ENCODE results near the gene YEATS2. TPM values are rescaled to one million over a fixed set of nuclear protein-coding genes. Genes with fewer than 3 reads are reported as not detected.
A peak's percentile ranks its signal among the peaks of the same experiment; 100 is the strongest.

YEATS2 gene
- total RNA-seq, 1 experiment from 2014 or later = 34.5 TPM

DNA sequence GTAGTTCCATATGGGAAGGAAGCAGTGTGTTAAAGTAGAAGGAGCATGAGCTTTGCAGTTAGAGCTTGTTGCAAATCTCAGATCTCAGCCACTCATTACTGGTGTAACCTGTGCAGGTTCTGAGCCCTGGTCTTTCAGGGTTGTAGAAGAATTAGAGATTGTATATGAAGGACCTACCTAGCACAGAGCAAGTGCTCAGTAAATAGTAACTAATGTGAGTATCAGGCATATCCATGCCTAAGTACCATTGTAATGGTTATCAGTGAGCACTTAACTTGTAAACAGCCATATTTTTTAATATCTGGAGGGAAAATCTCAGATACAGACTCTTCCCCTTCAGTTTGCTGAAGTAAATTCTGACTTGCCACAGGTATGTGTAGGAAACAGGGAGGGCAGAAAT is 68.5 kb downstream of the YEATS2 start:
- H3K4me3 Mint-ChIP-seq (ENCODE audit: unreplicated experiment) = no peak overlapping the region
- H3K27me3 Mint-ChIP-seq (ENCODE audit: insufficient read depth, unreplicated experiment) = no peaks in the 10 kb centered on the region
- Histone ChIP-seq H3K4me1 (peaks cover 16% of the 10 kb centered on the region), H3K4me3 (ENCODE audit: low read depth, low read length) (no peak overlapping the region), H3K36me3 (ENCODE audit: control insufficient read depth, insufficient read depth, low read length) (peaks cover 4% of the 10 kb centered on the region; the same call in 1 of the 2 replicates), H3K9me3 (no peaks in the 10 kb centered on the region), H3K27me3 (replicated peaks; ENCODE audit: control insufficient read depth, insufficient read depth, low read length) (no peaks in the 10 kb centered on the region)
- peaks cover 15% of the 10 kb centered on the region for H3K4me1 Mint-ChIP-seq (ENCODE audit: low read depth, unreplicated experiment)
- H3K27ac Mint-ChIP-seq (ENCODE audit: unreplicated experiment) = peak overlapping the region; percentile 65
- H3K36me3 Mint-ChIP-seq (ENCODE audit: insufficient read depth, unreplicated experiment) = peaks cover 69% of the 10 kb centered on the region
- ChIA-PET CTCF (interaction anchor here (0.6 to 0.8 kb wide), 2 partner anchors 206 to 600 kb away, joined by 3 read pairs; no protein-coding TSS in a partner anchor), POLR2A (no interaction called here)
- intact Hi-C loops (cut with micrococcal nuclease; ENCODE audit: unreplicated experiment) = loop anchor here (2.0 to 5.0 kb wide), 4 partner anchors 129 to 584 kb away; partner anchors contain the start of gene KLHL24
- no peaks in the 10 kb centered on the region for H3K9me3 Mint-ChIP-seq (ENCODE audit: unreplicated experiment)
- DNase-seq = no peak
- BruUV-seq (replicated peaks) = no TSS peak
- TF ChIP-seq, protein P1, sequence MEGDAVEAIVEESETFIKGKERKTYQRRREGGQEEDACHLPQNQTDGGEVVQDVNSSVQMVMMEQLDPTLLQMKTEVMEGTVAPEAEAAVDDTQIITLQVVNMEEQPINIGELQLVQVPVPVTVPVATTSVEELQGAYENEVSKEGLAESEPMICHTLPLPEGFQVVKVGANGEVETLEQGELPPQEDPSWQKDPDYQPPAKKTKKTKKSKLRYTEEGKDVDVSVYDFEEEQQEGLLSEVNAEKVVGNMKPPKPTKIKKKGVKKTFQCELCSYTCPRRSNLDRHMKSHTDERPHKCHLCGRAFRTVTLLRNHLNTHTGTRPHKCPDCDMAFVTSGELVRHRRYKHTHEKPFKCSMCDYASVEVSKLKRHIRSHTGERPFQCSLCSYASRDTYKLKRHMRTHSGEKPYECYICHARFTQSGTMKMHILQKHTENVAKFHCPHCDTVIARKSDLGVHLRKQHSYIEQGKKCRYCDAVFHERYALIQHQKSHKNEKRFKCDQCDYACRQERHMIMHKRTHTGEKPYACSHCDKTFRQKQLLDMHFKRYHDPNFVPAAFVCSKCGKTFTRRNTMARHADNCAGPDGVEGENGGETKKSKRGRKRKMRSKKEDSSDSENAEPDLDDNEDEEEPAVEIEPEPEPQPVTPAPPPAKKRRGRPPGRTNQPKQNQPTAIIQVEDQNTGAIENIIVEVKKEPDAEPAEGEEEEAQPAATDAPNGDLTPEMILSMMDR (IDR thresholded peaks at IDR 0.05; ENCODE audit: insufficient read depth in 1 of 2, low read depth in 1 of 2, low read length in 1 of 2, severe bottlenecking in 1 of 2, unreplicated experiment in 1 of 2) = no peak

DNA sequence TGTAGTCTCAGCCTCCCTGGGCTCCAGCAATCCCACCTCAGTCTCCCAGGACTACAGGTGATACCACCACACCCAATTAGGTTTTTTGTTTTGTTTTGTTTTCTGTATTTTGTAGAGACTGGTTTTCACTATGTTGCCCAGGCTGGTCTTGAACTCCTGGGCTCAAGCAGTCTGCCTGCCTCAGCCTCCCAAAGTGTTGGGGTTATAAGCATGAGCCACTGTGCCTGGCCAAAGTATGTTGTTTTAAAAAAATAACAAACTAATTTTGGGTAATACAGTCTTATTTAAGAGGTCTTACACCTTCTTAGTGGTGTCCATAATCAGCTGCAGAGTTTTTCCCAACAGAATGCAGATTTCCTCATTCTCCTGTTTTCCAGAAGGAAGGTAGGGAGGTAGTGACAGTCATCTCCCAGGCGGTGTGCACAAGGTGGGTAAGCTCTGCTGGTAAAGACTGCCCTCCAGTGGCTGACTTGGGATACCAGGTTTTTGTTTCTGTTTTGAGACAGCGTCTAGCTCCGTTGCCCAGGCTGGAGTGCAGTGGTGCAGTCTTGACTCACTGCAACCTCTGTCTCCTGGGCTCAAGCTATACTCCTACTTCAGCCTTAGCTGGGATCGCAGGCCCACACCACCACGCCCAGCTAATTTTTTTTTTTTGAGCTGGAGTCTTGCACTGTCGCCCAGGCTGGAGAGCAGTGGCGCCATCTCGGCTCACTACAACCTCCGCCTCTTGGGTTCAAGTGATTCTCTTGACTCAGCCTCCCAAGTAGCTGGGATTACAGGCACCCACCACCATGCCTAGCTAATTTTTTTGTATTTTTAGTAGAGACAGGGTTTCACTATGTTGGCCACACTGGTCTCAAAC is 69.4 kb downstream of the YEATS2 start:
- TF ChIP-seq, protein P1 (IDR thresholded peaks at IDR 0.05; ENCODE audit: insufficient read depth in 1 of 2, low read depth in 1 of 2, low read length in 1 of 2, severe bottlenecking in 1 of 2, unreplicated experiment in 1 of 2) = peak; percentile 76 to 87
- H3K4me3 ChIP-seq (ENCODE audit: low read depth, low read length) = no peak overlapping the region
- H3K27me3 Mint-ChIP-seq (ENCODE audit: insufficient read depth, unreplicated experiment) = no peaks in the 10 kb centered on the region
- no peaks in the 10 kb centered on the region for H3K9me3 Mint-ChIP-seq (ENCODE audit: unreplicated experiment)
- H3K36me3 ChIP-seq (ENCODE audit: control insufficient read depth, insufficient read depth, low read length) = peaks cover 2% of the 10 kb centered on the region; the same call in 1 of the 2 replicates
- no peaks in the 10 kb centered on the region for H3K9me3 ChIP-seq
- no TSS peak for BruUV-seq (replicated peaks)
- ChIA-PET POLR2A (no interaction called here), CTCF (interaction anchor here (0.5 to 1.3 kb wide), 13 partner anchors 72 to 583 kb away, joined by 3 to 8 read pairs (median 4); partner anchors contain the start of genes KLHL24 and PARL)
- DNase-seq = peak; percentile 79 to 80
- H3K27me3 ChIP-seq (replicated peaks; ENCODE audit: control insufficient read depth, insufficient read depth, low read length) = no peaks in the 10 kb centered on the region
- H3K4me3 Mint-ChIP-seq (ENCODE audit: unreplicated experiment) = no peak overlapping the region
- H3K27ac Mint-ChIP-seq (ENCODE audit: unreplicated experiment) = no peak overlapping the region
- H3K4me1 ChIP-seq = peaks cover 16% of the 10 kb centered on the region
- H3K36me3 Mint-ChIP-seq (ENCODE audit: insufficient read depth, unreplicated experiment) = peaks cover 68% of the 10 kb centered on the region
- intact Hi-C loops (cut with micrococcal nuclease; ENCODE audit: unreplicated experiment) = loop anchor here (1.0 to 5.0 kb wide), 6 partner anchors 130 to 585 kb away; partner anchors contain the start of gene KLHL24
- H3K4me1 Mint-ChIP-seq (ENCODE audit: low read depth, unreplicated experiment) = peaks cover 15% of the 10 kb centered on the region

DNA sequence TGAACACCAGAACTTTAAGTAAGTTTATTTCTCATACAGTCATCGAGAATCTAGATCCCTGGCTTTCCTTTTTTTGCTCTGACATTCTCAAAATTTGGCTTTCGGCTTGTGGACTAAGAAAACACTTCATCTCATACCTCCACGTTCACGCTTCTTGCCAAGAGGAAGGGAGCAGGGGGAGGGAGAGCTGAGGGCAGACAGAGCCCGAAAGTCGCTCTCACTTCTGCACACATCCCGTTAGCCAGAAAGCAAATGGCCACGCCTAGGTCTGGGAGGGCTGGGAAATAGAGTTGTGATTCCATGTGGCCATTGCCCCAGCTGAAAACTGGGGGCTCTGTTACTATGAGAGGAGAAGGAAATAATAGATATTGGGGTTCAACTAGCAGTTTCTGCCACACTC is 70.5 kb downstream of the YEATS2 start:
- intact Hi-C loops (cut with micrococcal nuclease; ENCODE audit: unreplicated experiment) = loop anchor here (5.0 kb wide), 3 partner anchors 131 to 586 kb away; partner anchors contain the start of gene KLHL24
- no peaks in the 10 kb centered on the region for H3K9me3 Mint-ChIP-seq (ENCODE audit: unreplicated experiment)
- no TSS peak for BruUV-seq (replicated peaks)
- POLR2A ChIA-PET = no interaction called here
- no peak for DNase-seq
- H3K36me3 ChIP-seq (ENCODE audit: control insufficient read depth, insufficient read depth, low read length) = peaks cover 4% of the 10 kb centered on the region; the same call in 1 of the 2 replicates
- H3K4me1 Mint-ChIP-seq (ENCODE audit: low read depth, unreplicated experiment) = peaks cover 15% of the 10 kb centered on the region
- H3K4me3 Mint-ChIP-seq (ENCODE audit: unreplicated experiment) = no peak overlapping the region
- H3K27me3 ChIP-seq (replicated peaks; ENCODE audit: control insufficient read depth, insufficient read depth, low read length) = no peaks in the 10 kb centered on the region
- H3K4me1 ChIP-seq = peaks cover 16% of the 10 kb centered on the region
- TF ChIP-seq, protein P1 (IDR thresholded peaks at IDR 0.05; ENCODE audit: insufficient read depth in 1 of 2, low read depth in 1 of 2, low read length in 1 of 2, severe bottlenecking in 1 of 2, unreplicated experiment in 1 of 2) = no peak
- H3K36me3 Mint-ChIP-seq (ENCODE audit: insufficient read depth, unreplicated experiment) = peaks cover 73% of the 10 kb centered on the region
- H3K27me3 Mint-ChIP-seq (ENCODE audit: insufficient read depth, unreplicated experiment) = no peaks in the 10 kb centered on the region
- H3K4me3 ChIP-seq (ENCODE audit: low read depth, low read length) = no peak overlapping the region
- CTCF ChIA-PET = no interaction called here
- H3K27ac Mint-ChIP-seq (ENCODE audit: unreplicated experiment) = no peak overlapping the region
- H3K9me3 ChIP-seq = no peaks in the 10 kb centered on the region

Measured in Caco-2 (cell line).